GM21526 (cell line): Measurements from ENCODE around the gene PLOD3.

Experiments
- ATAC-seq: cut with Tn5 transposase; IDR thresholded peaks from one replicate; pipeline ENCODE4 v1.9.1; 2021; ENCODE audit warnings: moderate library complexity; ENCODE audit not compliant: unreplicated experiment, low FRiP score

Gene PLOD3

DNA sequence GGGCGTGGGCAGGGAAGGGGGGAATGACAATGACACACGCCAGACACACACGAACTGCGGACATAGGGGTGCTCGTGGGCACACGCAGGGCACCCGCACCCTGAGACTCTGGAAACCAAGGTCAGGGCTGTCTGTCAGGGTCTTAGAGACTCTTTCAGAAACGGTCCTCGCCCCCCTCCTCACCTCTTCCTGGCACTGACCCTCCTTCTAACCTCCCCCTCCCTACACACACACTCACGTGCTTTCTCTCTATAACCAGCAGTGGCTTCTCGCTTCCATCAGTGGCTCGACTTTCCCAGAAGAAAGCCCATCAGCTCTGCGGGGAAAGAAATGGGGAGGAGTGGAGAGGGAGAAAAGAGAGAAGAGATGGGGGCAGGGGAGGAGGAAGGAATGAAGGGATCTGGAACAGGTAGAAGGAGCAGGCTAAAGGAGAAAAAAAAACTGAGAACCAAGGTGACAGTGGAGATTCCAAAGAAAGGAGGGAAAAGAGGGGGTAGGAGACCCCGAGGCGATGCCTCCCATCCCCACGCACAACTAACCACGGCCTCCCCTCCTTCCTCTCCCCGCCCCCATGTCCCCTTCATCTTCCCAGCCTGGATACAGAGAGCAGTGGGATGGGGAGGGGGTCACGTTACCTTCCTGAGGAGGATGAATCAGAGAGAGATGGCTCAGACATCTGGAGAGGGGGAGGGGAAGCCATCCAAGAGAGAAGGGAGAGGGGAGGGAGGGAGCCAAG is 50.3 kb downstream of the PLOD3 start:
- no peak for ATAC-seq

DNA sequence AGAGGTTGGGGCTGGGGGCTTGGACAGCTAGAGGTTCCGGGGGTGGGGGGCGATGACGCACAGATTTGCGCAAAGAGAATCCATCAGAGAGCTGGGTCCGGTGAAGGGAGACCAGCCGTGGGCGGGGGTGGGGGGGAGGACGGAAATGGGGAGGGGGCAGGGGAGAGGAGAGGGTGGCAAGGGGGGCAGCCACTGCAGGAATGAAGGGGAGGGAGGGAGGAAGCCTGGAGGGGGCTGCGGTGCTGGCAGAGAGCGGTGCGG is 50.8 kb downstream of the PLOD3 start:
- ATAC-seq: no peak

DNA sequence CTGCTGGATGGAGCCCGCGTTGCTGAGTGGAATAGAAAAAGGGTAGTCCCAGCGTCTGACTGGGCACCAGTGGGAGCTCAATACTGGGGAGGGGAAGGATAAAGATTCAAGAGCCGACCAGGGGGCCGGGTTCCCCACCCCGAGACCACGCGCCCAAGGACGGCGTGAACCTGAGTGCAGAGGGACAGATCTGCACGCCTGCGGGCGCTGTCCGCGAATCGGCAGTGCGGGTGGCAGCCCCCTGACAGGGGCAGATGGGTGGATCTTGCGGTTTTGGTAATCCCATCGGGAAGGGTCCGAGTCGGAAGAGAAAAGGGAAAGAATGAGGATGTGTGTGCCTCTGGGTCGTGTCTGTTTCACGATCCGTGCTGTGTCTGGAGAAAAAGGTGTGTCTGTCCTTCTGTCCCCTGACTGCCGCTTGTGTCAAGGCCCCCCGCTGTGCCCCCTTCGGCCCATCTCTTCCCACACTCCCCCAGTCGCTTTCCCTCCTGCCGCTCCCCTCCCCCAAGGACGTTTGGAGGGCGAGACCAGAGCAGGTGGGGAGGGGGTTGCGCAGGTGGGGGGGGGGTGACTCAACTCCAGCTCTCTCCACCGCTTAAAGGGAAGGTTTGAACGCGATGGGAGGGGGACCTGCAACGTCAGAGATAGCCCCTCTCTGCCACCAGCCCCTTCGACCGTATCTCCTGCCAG is 51.3 kb downstream of the PLOD3 start:
- ATAC-seq: no peak

DNA sequence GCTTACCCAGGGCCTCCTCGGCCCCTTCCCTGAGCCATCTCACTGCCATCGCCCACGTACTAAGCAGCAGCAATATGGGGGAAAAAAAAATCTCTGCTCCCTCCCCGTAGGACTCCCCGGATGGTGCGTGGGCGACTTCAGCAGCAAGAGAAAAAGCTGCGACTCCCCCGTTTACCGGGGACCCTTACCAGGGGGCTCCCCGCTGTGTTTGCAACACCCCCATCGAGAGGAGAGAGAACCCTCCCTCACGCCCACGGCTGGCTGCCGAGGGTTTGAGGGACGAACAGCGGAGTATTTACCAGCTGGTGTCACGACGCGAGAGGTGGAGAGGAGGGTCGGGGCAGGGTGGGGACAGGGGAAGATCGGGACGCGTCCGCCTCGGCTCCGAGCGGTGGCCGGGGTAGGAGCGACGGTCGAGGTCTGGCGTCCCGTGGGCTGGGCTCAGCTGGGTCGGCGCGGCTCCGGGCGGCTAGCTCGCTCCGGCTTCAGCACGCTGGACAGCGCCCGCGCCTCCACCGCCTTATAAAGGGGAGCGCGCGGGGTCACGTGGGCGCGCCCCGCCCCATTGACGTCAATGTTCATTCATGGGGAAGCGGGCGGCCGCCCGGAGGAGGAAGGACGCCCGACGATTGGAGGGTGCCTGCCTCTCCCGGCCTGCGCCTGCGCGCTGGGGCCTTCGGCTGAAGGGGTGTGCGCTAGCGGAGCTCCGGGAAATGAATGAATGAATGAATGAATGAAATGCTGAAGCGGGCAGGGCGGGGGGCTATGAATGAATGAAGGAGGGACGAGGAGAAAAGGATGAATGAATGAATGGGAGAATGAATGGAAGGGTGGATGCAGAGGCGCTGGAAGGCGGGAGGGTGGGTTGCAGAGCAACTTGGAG is 52.1 kb downstream of the PLOD3 start, which contains the start of gene VGF:
Gene VGF, minus strand, starts transcription at position 495 of the 883 bp plus-strand sequence. CDS start 726 bp downstream, outside the sequence.
- ATAC-seq: peak; percentile 74

- no peak for ATAC-seq
Measured at GRCh38 chr7:101164071-101164840, 53.1 kb downstream of the PLOD3 start.

GRCh38 chr7:101163279-101164070 is 53.9 kb downstream of the PLOD3 start:
- no peak for ATAC-seq

DNA sequence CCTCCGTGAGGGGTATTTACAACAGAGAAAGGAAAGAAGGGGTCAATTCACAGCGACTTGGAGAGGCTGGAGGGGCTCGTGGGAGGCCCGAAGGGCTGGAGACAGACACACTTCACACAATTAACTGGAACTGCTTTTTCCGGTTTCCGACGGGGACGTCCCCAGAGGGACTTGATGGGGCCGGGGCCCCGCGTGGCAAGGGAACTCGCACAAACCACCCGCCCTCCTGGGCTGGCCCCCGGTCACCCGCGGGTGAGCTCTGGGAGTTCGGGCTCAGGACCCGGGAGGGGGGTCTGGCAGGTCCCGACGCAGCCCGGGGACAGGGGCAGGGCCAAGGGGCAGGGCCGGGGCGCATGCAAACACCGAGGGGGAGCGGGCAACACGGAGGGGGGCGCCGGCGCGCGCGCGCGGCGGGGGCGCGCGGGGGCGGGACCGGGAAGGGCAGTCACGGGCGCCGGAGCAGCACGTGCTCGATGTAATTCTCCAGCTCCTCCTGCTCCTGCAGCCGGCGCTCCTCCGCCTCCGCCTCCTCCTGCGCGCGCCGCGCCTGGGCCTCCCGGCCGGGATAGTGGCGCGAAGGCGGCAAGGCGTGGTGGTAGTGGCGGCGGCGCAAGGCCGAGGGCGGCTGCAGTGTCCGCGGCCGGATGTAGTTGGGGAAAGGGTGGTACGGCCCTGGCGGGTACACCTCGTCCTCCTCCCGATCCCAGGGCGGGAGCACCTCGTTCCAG is 54.7 kb downstream of the PLOD3 start:
- no peak for ATAC-seq

DNA sequence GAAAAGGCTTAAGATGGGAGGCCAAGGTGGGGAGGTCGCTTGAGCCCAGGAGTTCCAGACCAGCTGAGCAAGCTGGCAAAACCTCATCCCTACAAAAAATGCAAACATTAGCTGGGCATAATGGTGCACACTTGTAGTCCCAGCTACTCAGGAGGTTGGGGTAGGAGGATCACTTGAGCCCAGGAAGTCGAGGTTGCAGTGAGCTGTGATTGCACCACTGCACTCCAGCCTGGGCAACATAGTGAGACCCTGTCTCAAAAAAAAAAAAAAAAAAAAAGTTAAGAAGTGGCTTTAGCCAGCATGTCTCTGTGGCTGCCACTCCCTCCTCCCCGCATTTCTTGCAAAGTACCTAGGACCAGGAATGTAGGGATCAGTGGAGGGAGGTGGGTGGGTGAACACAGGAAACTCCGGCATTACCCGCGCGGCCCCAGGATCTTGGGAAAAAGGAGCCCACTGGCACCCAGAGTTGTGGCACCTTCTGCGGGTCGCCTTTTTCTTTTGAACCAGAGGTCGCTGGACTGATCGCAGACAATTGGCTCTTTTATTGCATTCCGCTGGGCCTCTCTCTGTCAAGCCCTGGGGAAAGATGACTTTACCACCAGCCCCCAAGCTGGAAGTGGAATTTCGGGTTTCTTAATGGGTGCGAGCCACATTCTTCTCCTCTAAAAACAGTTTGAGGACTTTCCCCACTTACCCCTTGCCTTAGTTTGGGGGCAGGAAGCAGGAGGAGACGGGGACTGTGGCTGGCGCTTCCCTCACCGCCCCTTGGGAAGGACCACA is 55.5 kb downstream of the PLOD3 start:
- ATAC-seq: no peak

DNA sequence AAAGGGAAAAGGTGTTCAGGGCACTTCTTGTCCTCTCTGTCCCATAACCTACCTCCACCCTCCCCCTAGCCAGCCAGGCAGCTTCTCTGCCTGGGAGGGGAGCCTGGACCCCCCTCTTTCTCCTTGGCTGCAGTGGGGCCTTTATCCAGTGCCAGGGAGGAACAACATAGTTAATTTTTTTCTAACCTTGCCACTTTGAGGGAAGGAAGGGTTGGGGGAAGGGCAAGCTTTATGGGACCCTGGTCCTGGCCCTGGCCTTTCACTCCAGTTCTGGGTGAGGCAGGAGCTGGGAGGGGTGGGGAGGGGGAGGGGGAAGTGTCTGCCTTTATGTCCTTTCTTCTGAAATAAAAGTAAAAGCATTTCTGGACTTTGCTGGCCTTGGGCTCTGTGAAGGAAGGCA is 56.5 kb downstream of the PLOD3 start:
- no peak for ATAC-seq

- ATAC-seq: no peak
Measured at GRCh38 chr7:101159696-101160674, 57.4 kb downstream of the PLOD3 start.

DNA sequence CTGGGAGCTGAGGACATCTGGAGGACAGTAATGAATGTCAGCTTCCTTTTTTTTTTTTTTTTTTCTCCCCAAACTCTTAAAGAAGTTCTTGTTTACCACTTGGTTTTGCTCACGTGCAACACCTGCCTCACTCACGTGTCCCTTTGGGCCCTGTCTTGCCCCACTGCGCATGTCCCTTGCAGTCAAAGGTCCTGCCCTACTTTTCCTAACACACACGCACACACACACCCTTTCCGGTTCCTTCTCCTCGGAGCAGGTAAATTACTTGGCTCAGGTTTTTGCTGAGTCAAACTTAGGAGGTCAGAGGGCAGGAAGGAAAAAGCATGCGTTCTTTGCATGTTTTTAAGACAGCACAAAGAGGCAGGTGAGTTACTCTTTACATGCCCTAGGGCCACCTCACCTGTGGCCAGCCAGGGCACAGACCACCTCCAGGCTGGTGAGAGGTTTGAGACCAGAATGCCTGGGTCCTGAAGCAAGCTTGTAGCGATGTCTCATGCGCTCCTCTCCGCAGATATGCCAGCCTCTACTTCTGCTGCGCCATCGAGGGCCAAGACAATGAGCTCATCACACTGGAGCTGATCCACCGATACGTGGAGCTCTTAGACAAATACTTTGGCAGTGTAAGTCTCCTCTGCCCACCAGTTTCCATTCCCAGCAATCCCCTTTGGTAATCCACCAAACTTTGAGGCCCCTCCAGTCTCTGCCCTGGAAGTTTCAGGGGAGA is 60.4 kb downstream of the PLOD3 start:
- no peak for ATAC-seq

DNA sequence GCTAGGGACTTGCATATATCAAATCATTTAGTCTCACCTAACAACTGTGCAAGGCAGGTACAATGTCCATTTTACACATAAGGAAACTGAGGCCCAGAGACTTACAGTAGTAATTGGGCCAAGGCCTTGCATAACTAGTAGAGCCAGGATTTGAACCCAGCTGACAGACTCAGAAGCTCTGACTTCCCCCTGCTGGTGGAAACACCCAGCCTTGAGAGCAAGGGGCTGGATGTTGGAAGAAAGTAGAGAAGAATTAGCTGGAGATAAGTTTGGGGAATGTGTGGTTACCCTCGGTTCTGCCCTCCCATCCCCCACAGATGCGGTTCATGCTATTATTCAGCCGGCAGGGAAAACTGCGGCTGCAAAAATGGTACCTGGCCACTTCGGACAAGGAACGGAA is 61.1 kb downstream of the PLOD3 start:
- no peak for ATAC-seq
